UCSD-AML1 (cell line): ENCODE data around the gene LCE7A.

Source experiments
- DNase-seq: peaks from one replicate; lab custom pipeline; 2025; ENCODE audit not compliant: unreplicated experiment; lab: John Stamatoyannopoulos, UW

The LCE7A gene

DNA sequence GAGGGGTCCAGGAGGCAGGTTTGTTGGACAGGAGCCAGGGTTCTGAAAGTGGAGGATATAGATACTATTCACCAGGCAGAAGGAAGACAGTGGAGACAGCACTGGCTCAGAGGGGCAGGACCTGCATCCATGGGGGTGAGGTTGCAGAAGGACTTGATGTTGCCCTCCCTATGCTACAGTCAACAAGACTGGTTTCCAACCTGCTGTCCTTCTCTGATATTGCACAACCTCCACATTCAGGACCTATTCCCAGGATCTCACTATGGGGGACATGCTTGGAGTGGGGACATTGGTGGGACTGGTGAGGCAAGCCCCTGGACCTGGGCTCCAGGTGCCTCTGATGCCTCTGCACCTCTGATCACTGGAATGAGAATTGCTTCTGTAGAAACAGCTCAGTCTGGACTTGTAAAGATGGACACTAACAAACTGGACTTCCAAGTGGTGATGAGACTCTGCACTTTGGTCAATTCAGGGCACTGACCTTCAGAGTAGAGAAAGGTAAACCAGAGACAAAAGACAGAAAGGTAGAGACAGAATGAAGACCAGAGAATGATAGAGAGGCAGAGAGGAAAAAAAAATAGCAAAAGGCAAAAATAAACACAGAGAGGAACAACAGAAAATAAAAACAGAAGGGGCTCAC lies 19.9 kb downstream of the LCE7A start:
- no peak for DNase-seq

- no peak for DNase-seq
Measured at GRCh38 chr1:152880316-152880715, 20.5 kb downstream of the LCE7A start.

DNA sequence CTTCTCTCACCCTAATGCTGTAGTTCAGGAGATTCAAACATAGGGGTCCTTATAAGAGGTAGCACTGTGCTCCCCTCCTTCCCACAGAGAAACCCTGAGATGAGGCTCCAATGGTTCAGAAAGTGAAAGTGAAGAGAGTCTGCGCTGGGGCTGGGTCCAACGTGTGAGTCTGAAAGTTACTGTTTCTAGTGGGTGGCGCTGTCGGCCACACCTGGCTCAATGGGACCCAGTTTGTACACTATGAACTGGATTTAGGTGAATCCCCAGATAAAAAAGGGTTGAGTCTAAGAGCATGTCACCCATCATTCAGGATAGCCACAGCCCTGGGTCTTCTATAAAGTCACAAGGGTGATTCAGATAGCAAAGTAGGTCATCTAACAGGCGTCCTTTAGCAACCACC lies 21.1 kb downstream of the LCE7A start:
- no peak for DNase-seq

DNA sequence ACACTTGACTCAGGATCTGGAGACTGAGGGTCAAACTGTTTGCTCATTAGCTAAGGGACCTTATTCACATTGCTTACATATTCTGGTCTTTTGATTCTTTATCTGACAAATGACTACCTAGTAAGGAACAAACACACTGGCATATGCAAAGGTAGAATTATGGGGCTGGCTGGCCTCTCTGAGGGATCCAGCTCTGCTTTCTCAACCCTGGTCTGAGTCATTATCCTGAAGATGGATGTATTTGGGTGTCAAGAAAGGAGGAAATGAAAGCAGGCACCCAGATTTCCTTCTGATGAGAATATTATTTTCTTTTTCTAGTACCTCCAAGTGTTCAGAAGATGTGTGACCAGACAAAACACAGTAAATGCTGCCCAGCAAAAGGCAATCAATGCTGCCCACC lies 24.3 kb downstream of the LCE7A start:
- DNase-seq: no peak

GRCh38 chr1:152884506-152884905 lies 24.7 kb downstream of the LCE7A start:
- DNase-seq: no peak

- no peak for DNase-seq
Measured at GRCh38 chr1:152884966-152885624, 25.3 kb downstream of the LCE7A start.

GRCh38 chr1:152886085-152886484 lies 26.3 kb downstream of the LCE7A start:
- no peak for DNase-seq

GRCh38 chr1:152886758-152887409 lies 27.1 kb downstream of the LCE7A start:
- DNase-seq: no peak

DNA sequence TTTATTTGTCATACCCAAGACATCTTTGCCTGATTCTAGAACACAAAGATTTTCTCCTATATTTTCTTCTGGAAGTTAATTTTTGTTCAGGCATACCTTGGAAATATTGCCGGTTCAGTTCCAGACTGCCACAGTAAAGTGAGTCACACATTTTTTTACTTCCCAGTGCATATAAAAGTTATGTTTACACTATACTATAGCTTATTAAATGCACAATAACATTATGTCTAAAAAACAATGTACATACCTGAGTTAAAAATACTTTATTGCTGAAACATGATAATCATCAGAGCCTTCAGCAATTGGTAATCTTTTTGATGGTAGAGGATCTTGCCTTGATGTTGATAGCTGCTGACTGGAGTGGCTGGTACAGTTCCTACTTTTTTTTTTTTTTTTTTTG lies 28.3 kb downstream of the LCE7A start:
- no peak for DNase-seq

DNA sequence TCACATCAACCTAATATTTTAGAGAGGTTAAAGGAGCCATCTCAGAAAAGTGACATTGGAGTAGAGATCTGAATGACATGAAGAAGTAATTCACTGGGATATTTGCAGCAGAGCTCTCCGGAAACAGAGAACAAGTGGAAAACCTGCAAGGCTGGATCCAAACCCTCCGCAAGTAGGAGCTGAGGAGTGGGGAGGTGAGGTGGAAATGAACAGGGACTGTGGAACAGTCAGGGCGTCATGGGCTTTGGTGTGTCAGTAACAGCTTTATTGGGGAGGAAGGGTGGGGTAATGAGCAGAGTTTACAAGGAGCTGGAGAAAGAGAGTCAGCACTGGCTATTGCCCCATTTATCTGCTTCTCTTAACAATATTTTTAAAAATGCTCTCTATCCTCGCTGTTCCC lies 39.2 kb downstream of the LCE7A start:
- no peak for DNase-seq

DNA sequence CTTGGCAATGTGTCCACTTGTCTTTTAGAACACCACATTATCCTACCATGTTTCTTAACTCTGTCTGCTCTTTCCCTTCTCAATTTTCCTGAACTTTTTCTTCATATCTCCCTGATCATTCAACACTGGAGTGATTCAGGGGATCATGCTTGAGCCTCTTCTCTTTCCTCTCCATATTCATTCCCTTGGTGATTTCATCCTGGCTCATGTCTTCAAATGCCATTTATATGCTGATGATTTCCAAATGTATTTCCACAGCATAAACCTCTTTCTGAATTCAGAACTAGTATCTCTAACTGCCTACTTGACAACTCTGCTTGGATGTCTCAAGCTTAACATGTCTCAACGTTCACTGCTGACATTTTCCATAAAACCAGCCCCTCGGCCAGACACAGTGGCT lies 40.1 kb downstream of the LCE7A start:
- DNase-seq: no peak

GRCh38 chr1:152901631-152902030 lies 41.8 kb downstream of the LCE7A start:
- no peak for DNase-seq

- no peak for DNase-seq
Measured at GRCh38 chr1:152902636-152903035, 42.8 kb downstream of the LCE7A start.

- no peak for DNase-seq
Measured at GRCh38 chr1:152904688-152905440, 45.1 kb downstream of the LCE7A start.

- no peak for DNase-seq
Measured at GRCh38 chr1:152906023-152906565, 46.3 kb downstream of the LCE7A start.

DNA sequence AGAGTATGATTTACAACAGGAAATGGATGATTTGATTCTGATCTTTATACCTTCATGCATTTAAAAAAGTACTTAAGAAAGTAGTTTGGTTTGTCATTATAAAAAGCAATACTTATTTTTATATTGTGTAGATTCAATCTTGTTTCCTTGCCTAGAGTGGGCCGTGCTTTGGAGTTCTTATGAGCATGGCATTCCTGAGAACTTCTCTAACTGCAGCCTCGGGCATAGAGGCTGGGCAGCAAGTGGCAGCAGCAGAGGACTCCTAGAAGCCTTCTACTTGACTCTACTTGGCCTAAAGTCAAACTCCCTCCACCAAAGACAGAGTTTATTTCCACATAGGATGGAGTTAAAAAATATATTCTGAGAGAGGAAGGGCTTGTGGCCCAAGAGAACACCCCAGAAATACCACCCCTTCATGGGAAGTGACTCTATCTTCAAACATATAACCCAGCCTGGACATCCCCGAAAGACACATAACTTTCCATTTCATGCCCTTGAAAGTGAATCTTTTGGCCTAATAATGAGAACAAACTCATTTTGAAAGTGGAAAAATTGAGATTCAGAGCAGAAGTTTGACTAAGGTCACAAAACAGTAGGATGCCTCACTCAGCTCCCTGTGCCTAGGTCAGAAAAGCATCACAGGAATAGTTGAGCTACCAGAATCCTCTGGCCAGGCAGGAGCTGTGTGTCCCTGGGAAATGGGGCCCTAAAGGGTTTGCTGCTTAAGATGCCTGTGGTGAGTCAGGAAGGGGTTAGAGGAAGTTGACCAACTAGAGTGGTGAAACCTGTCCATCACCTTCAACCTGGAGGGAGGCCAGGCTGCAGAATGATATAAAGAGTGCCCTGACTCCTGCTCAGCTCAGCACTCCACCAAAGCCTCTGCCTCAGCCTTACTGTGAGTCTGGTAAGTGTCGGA lies 48.1 kb downstream of the LCE7A start, which contains the start of gene IVL:
TSS of gene IVL (plus strand) at position 861 of the 916 bp plus-strand sequence. CDS start 1,252 bp downstream, outside the sequence.
- no peak for DNase-seq

- DNase-seq: no peak
Measured at GRCh38 chr1:152909206-152909605, 49.4 kb downstream of the LCE7A start.
